HG02938 (cell line): ENCODE results near the gene UBL3.

ENCODE experiments used
- ATAC-seq: cut with Tn5 transposase; IDR thresholded peaks from one replicate; pipeline ENCODE4 v1.9.1; 2021; ENCODE audit warnings: mild to moderate bottlenecking, moderate library complexity; ENCODE audit not compliant: unreplicated experiment

Gene UBL3

DNA sequence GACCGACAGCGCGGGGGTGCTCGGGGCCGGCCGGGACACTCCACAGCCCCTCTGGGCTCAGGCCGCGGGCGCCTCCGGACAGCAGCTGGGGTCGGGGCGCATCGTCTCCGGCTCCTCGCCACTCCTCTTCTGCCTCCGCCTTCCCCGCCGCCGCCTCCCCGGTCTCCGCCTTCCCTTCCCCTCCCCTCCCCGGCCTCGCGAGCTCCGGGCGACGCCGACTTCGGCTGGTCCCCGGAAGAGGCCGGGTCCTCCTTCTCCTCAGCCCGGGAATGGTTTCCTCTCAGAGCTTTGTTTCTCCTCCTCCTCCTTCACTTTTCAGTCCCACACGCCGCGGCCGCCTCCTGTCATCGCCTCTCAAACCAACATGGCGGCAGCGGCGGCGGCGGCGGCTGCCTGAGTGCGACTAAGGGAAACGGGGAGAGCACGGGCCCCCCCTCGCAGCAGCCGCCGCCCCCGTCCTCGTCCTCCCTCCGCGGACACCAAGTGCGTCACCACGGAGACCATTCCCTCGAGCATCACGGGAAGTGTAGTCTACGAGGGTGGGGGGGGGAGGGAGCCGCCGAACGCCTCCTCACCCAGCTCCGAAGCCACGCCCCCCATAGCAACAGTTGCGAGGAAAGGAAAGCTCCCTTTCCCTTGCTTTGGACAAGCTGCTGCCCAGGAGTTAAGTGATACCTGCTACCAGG, at the start of gene UBL3:
Gene UBL3, minus strand, starts transcription at position 405 of the 686 bp plus-strand sequence. CDS start 1,079 bp downstream, outside the sequence.
- peak; percentile 86 for ATAC-seq

DNA sequence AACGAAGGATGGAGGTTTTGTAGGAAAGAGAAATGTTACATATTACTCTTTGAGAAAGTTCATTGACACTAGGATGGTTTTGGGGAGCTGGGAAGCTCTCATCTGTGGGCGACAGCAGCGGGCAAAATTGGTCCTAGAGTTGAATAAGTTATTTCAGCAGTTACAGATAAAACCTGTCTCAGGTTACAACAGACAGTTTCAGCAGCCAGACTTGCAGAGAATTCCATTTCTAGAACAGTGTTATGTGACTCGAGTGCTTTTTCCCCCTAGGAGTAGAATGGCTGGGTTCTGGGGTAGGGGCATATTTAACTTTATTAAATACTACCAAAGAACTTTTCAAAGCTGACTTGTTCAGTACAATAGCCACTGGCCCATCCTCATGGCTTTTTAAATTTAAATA, 46.7 kb upstream of the UBL3 start:
- no peak for ATAC-seq

GRCh38 chr13:29893438-29893837, 43.0 kb upstream of the UBL3 start:
- ATAC-seq, result no peak

DNA sequence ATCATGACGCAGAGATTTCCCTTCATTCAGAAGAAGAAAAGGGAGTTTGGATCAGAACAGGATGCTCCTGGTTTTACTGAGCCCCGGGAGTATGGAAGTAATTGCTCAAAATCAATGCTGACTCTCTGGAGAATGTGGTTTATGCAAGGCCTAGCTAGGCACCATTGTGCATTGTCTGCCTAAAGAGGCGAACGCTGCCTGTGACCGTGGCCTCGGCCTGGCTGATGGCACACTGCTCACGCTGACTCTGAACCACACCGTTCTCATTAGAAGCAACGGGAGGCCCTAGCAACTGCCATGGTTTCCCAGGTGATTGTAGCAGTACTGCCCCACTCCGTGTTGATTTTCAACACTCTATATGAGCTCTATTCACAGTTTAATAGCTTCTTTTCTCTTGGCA, 41.7 kb upstream of the UBL3 start:
- no peak for ATAC-seq

DNA sequence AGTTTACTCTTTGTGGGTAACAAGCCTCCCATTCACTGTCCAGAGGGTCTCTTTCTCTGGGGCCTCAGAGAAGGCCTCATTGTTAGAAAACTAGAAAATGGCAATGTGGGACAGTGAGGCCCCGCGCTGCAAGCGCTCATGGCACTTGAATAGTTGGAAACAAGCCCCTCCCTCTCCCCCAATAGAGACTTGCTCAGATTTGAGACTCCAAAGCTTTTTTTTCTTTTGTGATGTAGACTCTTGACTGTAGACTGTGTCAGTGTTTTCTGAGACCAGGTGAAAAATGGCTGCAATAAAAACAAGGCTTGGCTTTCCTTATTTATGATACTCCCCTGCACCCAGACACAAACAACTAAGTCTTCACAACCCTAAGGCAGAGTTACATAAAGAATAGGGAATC, 38.7 kb upstream of the UBL3 start:
- ATAC-seq, result no peak

GRCh38 chr13:29888306-29888705, 37.9 kb upstream of the UBL3 start:
- no peak for ATAC-seq

GRCh38 chr13:29887686-29888085, 37.3 kb upstream of the UBL3 start:
- no peak for ATAC-seq

DNA sequence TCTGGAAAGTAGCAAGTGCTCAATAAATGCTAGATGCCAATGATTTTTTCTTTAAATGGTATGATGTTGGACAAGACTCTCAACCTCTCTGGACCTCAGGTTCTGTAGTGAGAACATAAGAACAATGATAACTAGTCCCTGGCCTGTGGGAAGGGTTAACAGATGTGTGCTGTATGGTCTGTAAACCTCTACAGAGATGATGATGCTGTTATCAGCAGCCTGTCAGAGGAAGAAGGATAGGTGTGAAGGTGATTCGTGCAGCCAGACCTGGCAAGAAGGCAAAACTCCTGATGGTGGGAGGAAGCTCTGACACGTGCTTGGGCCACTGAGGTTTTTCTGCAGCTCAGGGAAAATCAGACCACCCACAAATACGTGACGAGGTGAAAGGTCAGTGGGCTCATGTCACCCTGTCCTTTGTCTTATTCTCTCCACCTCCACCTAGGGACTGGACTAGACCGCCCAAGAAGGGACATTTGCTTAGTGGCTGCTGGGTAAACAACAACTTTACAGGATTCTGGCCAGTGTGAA, 36.7 kb upstream of the UBL3 start:
- no peak for ATAC-seq

DNA sequence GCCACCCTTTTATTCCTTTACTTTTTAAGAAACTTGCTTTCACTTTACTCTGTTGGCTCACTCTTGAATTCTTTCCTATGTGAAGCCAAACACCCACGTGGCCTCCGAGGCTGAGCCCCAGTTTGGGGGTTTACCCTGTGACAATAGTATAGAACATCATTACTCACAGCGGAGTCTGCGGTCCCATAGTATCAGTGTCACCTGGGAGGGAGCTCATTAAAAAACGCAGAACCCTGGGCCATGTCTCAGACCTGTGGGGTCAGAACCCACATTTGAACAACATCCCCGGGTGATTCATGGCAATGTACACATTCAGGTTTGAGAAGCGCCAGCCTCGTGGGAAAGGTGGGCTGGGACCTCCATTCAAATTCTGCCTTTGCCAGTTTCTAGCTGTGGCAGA, 36.0 kb upstream of the UBL3 start:
- no peak for ATAC-seq

DNA sequence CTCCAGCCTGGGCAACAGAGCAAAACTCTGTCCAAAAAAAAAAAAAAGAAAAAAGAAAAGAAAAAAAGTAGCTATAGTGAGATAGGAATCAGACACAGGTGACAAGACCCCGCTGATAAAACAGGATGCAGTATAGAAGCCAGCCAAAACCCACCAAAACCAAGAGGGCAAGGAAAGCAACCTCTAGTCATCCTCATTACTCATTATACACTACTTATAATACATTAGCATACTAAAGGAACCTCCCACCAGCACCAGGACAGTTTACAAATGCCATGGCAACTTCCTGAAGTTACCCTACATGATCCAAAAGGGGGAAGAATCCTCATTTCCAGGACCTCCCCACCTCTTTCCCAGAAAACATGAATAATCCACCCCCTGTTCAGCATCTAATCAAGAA, 35.6 kb upstream of the UBL3 start:
- ATAC-seq, result no peak

- ATAC-seq, result no peak
These were observed 34.4 kb upstream of the UBL3 start for GRCh38 chr13:29884671-29885430.

DNA sequence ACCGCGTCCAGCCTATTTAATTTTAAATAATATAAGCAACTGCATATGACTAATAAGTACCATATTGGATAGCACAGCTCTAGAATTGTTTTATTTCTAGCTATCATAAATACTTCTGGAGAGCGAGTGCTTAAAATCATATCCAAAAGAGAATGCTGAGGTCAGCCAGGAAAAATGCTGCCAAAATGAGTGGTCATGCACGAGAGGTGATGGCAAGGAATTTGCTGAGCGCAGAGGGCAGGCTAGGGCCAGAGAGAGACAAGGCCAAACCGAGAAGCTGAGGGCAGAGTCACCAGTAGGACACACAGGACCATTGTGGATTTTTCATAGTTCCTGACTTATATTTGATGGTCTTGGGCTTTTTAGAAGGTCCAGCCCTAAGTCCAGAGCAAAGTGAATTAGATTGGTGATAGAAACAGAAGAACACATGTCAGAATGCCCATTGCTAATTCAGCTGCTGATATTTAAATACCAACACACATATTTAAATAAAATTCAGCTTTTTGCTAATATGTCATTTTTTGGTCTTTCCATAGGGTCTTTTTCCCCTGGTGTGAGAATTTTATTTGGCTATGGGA, 33.6 kb upstream of the UBL3 start:
- ATAC-seq, result no peak

DNA sequence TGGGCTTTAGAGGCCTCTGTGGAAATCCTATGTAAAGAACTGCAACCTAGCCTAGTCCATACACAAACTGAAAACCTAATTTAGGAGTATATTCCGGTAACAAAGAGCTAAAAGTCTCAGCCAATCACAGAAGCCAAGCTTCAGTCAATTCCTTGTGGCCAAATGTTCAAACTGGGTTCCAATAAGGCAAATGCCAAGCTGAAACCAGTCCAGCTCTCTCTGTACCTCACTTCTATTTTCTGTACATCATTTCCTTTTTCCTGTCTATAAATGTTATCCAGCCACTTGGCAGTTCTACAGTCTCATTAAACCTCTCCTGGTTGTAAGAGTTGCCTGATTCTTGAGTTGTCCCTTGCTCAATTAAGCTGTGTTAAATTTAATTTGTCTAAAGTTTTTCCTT, 31.7 kb upstream of the UBL3 start:
- no peak for ATAC-seq

DNA sequence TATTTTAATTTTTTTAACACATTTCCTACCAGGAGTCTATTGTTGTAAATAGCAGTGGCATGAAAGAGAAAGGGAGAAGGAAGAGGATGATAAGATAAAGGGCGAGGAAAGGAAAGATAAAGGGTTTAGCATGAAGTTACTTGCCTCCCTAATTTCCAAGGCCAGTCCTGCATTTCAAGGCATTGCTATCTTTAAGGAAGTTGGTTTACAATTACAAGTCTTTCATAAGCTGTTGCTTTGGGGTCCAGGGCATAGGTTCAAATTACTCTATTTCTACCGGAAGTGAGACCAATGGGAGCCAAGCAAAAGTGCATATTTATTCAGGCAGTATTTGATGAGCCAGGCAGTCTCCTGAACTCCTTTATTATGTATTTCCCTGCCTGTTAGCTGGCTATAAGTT, 27.7 kb upstream of the UBL3 start:
- no peak for ATAC-seq

DNA sequence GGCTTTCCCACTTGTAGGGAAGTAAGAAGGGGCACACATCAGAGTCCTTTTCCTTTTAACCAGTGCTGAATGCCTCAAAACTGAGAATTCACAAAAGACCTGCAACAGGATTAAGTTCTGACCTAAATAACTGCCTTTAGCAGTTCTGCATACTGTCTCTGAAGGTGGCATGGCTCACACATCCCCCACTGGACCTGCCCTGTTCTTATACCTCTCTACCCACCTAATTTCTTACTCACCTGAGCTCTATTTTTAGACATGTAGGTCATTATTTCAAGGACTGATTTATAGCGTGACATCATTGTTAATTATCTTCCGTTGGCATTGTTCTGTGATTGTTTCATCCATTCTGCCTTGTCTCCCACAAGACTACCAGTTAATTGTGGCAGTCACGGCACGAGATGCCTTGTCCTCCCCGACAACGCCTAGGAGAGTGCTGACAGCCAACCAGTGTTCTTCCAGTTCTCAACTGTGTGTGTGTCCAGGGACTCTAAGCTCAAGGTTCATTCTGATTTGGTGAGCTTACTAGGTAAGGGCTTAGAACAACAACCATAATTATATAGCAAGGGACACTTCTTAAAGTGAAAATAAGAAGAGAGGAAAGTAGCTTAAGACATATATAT, 27.1 kb upstream of the UBL3 start:
- no peak for ATAC-seq

GRCh38 chr13:29875646-29876045, 25.2 kb upstream of the UBL3 start:
- ATAC-seq, result no peak

- no peak for ATAC-seq
These were observed 18.2 kb upstream of the UBL3 start for GRCh38 chr13:29868581-29868980.

DNA sequence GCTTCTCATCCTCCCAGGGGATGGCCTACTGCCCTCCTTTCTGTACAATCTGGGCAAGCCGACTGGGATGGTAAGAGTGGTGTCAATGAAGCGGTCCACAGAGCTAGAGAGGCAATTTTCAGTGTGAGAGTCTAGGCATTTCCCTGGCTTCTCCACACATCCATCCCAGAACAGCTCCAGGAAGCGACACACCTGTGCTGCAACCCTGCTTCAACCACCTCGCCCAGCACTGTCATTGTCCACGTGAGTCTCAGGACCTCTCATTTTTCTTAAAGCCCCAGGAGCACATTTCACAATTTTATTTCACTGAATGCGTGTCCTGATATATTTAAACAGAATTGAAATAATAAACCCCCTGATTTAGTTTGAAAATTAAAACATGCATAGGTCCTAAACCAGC, 15.5 kb upstream of the UBL3 start:
- ATAC-seq, result no peak

- no peak for ATAC-seq
These were observed 11.3 kb upstream of the UBL3 start for GRCh38 chr13:29861694-29862110.

DNA sequence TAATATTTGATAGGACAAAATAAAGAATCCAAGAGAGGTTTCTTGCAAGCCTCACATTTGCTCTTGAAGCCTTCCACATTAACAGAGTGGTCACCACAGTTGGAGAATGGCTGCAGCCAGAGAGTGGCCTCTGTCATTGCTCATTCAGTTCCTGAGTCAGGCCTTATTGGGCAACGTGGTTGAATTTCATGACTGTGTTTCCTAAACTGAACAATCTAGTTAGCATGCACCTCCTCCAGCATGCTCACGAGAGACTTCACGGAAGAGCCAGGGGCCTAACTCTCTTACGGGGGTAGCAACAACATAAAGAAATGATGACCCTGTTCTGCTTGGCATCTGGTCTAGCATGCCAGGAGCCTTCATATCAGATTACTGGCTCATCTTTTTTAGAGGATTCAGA, 9.6 kb upstream of the UBL3 start:
- ATAC-seq, result no peak

- no peak for ATAC-seq
These were observed 8.2 kb upstream of the UBL3 start for GRCh38 chr13:29858667-29859066.

GRCh38 chr13:29858231-29858630, 7.8 kb upstream of the UBL3 start:
- no peak for ATAC-seq
